GM11168 (cell line): ENCODE results near the gene DDX25.

Experiments
- in situ Hi-C: fragments of 300-500 bp; cut with MboI; formaldehyde crosslinking; loops from one replicate; pipeline ENCODE4 v1.12.0; 2022; ENCODE audit warnings: low sequenced_read_pairs; ENCODE audit not compliant: unreplicated experiment

Gene DDX25

DNA sequence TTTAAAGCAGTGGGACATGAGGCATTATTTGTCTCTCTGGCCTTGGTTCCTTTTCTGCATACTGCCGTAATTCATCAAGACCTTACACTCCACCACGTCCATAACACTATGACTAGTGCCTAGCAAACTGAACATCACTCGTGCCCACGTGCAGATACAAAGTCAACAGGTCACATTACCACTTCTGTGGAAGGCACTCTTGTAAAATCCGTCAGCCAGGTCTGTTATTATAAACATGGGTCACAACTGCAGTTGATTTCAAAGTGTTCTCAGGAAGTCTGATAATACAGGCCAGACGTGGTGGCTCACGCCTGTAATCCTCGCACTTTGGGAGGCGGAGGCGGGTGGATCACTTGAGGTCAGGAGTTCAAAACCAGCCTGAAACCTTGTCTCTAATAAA is 55.6 kb downstream of the DDX25 start:
- in situ Hi-C loops, result no loop called here

DNA sequence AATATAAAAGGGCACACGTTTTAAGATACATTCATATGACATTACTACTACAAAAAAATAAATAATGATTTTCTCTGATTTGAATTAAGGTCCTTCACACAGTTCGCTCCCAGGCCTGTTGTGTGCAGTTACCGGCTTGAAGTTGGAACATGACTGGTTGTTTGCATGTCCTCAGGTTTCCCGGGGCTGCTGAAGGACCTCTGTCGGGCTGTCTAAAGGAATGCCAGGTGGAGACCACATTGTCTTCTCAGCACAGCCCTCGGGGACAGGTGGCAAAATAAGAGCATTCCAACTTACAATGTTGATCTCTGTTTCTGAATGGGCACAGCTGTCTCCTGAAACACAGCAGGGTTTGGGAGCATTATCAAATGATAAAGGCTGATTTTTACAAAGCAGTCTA is 56.5 kb downstream of the DDX25 start:
- in situ Hi-C loops, result no loop called here

DNA sequence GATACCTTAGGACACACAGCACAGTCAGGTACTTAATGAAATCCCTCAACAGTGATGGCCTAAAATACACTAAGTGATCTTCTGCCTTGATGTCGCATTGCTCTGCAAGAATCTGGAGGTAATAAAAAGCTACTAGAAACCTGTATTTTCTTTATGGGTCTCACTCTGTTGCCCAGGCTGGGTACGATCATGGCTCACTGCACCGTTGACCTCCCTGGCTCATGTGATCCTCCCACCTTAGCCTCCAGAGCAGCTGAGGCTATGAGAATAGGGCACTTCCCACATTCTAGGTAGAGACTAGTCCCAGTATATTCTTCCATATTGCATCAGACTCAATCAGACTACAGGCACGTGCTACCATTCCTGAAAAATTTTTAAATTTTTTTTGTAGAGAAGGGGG is 63.2 kb downstream of the DDX25 start:
- in situ Hi-C loops, result no loop called here

- in situ Hi-C loops, result no loop called here
Measured at GRCh38 chr11:125968354-125968753, 64.0 kb downstream of the DDX25 start.

DNA sequence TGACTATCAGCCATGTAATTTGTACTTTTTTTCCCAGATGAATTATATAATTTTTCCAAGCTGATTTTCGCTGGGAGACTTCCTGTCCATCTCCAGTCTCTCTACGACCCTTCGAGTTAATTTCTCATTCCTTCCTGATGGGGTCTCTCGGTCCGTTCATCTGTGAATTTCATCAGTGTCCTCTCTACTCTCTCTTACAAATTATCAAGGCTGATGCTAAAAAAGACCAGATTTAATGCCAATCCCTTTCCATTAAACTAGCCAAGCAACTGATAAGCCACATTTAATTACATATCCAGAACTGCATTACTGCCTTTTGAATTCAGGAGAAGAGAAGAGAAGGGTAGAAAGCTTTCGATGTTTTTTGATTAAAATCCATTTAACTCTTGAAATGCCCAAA is 67.3 kb downstream of the DDX25 start:
- in situ Hi-C loops, result no loop called here

GRCh38 chr11:125974284-125974683 is 70.0 kb downstream of the DDX25 start:
- in situ Hi-C loops, result no loop called here

DNA sequence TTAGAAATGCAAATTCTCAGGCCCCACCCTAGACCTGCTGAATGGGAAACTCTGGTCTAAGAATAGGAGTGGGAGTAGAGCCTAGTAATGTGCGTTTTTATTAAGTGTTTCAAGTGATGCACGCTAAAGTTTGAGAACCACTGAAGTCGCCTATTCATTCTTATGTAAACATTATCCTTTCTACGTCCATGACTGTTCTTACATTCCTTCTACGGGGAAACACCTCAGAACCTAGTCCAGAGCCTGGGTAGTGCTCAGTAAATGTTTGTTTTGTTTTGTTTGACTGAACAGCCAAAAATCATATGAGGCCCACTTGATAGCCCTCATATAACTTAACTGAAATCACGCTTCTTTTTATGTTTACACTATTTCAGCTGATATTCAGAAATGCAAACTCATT is 71.3 kb downstream of the DDX25 start:
- in situ Hi-C loops, result no loop called here

DNA sequence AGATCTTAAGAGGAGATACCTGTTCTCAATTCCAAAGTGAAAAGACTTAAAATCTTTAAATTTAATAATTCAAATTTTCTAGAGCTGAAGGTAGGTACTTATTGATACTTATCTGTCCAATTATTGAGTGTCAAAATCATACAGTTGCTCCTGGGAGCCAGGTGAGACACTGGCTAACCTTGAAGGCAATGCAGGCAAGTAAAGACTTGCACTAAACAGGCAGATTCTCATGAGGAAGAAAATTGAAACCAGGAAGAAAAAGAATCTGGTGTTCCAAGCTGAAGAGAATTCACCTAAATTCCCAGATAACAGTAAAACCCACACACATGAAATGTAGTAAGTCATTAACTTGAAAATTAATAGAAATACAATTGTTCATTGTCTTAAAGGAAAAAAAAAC is 71.8 kb downstream of the DDX25 start:
- in situ Hi-C loops, result no loop called here

- in situ Hi-C loops, result no loop called here
Measured at GRCh38 chr11:125977333-125977732, 73.0 kb downstream of the DDX25 start.

- in situ Hi-C loops, result no loop called here
Measured at GRCh38 chr11:125978181-125978716, 73.9 kb downstream of the DDX25 start.
